Bronchial epithelial cell (primary cell): Measurements from ENCODE around the gene UNC5A. TPM values are rescaled to one million over a fixed set of nuclear protein-coding genes. Genes with fewer than 3 reads are reported as not detected.

Experiments
- DNase-seq: peaks from one replicate; pipeline ENCODE4 v3.0.0-alpha.2; 2010; ENCODE audit warnings: low read depth
- FAIRE-seq: peaks from 2 replicates; lab custom pipeline; 2011; peaks lifted over from hg19 to GRCh38; lab: Jason Lieb, UNC
- H3K27me3 ChIP-seq: 2 replicates; pipeline ENCODE4 v1.5.1; 2011; ENCODE audit warnings: low read length; ENCODE audit not compliant: control insufficient read depth, insufficient read depth
- H3K36me3 ChIP-seq: 2 replicates; pipeline ENCODE4 v1.5.1; 2011; ENCODE audit warnings: low read length; ENCODE audit not compliant: control insufficient read depth, insufficient read depth
- H3K4me3 ChIP-seq: 2 replicates; pipeline ENCODE4 v1.5.1; 2011; ENCODE audit warnings: mild to moderate bottlenecking, low read depth, low read length, control low read depth
- CTCF ChIP-seq: IDR thresholded peaks from 2 replicates; pipeline ENCODE4 v1.5.1; 2011; ENCODE audit warnings: mild to moderate bottlenecking, moderate library complexity, low read length, control low read depth, inconsistent platforms; ENCODE audit not compliant: insufficient read depth, severe bottlenecking
- total RNA-seq: library from RNA; depleted of rRNA; stranded (reverse); fragments of >200 nt; gene quantifications from 2 replicates; pipeline ENCODE4 v1.2.1, GENCODE V29; 2014

The UNC5A gene
- total RNA-seq, 1 donor from 2014 or later: not detected

- no peak for TF ChIP-seq CTCF
- Histone ChIP-seq H3K36me3 (no peaks in the 10 kb centered on the region), H3K27me3 (peaks cover 14% of the 10 kb centered on the region), H3K4me3 (no peak overlapping the region)
- DNase-seq (no peak), FAIRE-seq (no peak)
Measured at GRCh38 chr5:176809544-176810080, 747 bp upstream of the UNC5A start.

DNA sequence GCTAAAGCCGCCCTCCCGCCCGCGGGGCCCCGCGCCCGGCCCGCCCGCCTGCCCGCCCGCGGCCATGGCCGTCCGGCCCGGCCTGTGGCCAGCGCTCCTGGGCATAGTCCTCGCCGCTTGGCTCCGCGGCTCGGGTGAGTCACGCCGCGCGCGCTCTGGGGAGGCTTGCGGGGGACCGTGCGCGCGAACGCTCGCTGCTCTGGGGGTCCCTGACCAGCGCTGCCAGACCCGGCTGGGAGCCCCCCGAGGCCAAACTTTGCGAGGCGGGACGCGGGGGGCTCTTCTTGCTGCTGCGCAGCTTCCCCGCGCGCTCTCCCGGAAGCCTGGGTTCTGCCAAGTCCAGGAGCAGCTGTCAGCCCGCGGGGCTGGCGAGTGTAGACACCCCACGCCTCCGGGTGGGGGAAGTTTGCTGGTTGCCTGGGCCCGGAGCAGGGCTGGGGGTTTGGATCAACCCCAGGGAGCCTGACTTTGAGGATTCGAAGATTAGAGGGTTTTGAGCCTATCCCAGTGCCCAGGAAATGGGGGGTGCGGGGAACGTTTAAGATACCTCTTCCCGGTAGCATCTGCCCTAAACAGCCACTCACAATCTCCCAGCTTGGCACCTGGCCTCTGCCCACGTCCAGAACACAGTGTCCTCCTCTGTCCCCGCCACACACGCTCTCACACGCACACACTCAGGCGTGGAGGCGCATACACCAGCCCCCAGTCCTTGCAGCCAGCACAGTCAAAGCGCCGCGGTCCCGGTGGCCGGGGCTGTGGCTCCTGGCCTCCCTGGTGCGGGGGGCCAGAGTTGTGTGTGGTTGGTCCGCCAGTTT, 535 bp downstream of the UNC5A start:
- Histone ChIP-seq H3K36me3 (no peaks in the 10 kb centered on the region), H3K27me3 (peaks cover 20% of the 10 kb centered on the region), H3K4me3 (no peak overlapping the region)
- no peak for TF ChIP-seq CTCF
- FAIRE-seq (no peak), DNase-seq (no peak)

- DNase-seq (no peak), FAIRE-seq (no peak)
- Histone ChIP-seq H3K4me3 (no peak overlapping the region), H3K27me3 (peaks cover 24% of the 10 kb centered on the region), H3K36me3 (no peaks in the 10 kb centered on the region)
- TF ChIP-seq CTCF: peak; percentile 43
Measured at GRCh38 chr5:176812269-176813259, 2.2 kb downstream of the UNC5A start.

DNA sequence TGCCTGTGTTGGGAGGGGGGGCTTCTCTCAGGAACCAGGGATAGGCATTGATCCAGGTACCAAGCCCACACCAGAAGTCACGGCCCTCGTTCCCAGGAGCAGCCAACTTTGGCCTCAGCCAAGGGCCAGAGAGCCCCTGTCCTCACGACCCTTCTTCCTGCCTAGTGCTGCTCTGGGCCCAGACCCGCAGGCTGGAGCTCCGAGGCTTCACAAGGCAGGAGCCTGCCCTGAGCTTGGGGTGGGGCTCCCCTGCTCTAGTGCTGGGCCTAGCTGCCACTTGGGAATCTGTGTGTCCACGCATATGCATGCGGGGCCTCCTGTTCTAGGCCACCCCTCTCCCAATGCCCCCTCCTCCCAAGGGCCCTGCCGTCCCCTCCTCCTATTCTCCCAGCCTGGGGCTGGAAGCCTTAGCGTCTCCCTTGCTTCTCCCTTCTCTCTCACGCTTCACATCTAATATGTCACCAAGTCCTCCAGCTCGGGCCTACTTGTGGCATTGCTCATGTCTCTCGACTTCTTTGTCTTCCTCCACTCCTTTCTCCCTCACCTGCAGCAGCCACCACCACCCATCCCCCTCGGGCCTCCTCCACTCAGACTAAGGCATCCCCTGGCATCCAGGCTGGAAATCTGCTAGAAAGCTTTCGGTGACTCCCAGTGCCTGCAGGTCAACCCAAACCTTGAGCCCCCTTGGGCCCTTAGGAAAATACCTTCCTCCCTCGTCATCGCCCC, 3.4 kb downstream of the UNC5A start:
- no peak for DNase-seq
- Histone ChIP-seq H3K27me3 (peaks cover 22% of the 10 kb centered on the region), H3K36me3 (no peaks in the 10 kb centered on the region), H3K4me3 (no peak overlapping the region)
- no peak for TF ChIP-seq CTCF
- no peak for FAIRE-seq

DNA sequence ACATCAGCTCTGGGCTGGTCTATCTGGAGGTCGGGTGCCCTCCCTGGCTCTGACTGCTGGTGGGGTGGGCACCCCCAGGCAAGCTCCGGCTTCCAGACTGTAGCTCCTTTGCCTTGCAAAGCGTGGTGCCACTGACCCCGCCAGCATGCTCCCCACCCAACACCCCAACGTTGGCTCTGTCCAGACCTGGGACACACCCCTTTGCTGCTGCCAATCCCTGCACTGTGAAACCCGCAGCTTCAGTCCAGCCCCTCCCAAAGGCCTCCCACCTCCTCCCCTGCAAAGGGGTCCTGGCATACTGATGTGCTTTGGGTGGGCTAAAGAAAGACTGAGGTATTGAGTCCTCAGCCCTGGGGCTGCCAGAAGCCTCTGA, 3.9 kb downstream of the UNC5A start:
- no peak overlapping the region for H3K4me3 ChIP-seq
- no peak for DNase-seq
- H3K27me3 ChIP-seq: peaks cover 22% of the 10 kb centered on the region
- no peaks in the 10 kb centered on the region for H3K36me3 ChIP-seq
- FAIRE-seq: no peak
- TF ChIP-seq CTCF: no peak
